BE2C (cell line): ENCODE results near the gene TP73.

ENCODE experiments used
- DNase-seq: peaks from one replicate; pipeline ENCODE4 v3.0.0-alpha.2; 2020
- H3K27me3 ChIP-seq: fragments of 250-450 bp; sonication (Bioruptor Pico); 2 replicates; pipeline ENCODE4 v1.5.1; 2020; ENCODE audit warnings: mild to moderate bottlenecking
- H3K36me3 ChIP-seq: fragments of 250-450 bp; sonication (Bioruptor Pico); 2 replicates; pipeline ENCODE4 v1.5.1; 2020; ENCODE audit warnings: mild to moderate bottlenecking
- H3K4me1 ChIP-seq: fragments of 250-450 bp; sonication (Bioruptor Pico); 2 replicates; pipeline ENCODE4 v1.5.1; 2020
- H3K4me3 ChIP-seq: 2 replicates; pipeline ENCODE4 v1.5.1; 2011; ENCODE audit warnings: low read depth, low read length
- H3K9me3 ChIP-seq: fragments of 250-450 bp; sonication (Bioruptor Pico); 2 replicates; pipeline ENCODE4 v1.5.1; 2020
- CTCF ChIP-seq: IDR thresholded peaks from 2 replicates; pipeline ENCODE4 v1.5.1; 2012; ENCODE audit warnings: mild to moderate bottlenecking, low read depth, low read length

TP73 gene

DNA sequence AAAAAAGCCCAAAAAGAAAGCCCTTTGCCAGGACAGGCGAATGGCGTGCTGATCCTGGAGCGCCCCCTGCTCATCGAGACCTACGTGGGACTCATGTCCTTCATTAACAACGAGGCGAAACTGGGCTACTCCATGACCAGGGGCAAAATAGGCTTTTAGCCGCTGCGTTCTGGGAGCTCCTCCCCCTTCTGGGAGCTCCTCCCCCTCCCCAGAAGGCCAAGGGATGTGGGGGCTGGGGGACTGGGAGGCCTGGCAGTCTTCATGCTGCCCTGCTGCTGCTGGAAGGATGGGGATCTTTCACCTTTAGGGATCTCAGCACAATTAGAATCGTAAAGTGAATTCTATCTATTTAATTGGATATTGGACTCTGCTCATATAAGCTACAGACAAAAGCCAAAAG is 23.9 kb upstream of the TP73 start:
- no peaks in the 10 kb centered on the region for H3K27me3 ChIP-seq
- TF ChIP-seq CTCF, result no peak
- no peaks in the 10 kb centered on the region for H3K9me3 ChIP-seq
- no peak for DNase-seq
- H3K36me3 ChIP-seq, result no peaks in the 10 kb centered on the region
- no peaks in the 10 kb centered on the region for H3K4me1 ChIP-seq
- H3K4me3 ChIP-seq, result no peak overlapping the region

- H3K36me3 ChIP-seq, result no peaks in the 10 kb centered on the region
These were observed 22.7 kb upstream of the TP73 start for GRCh38 chr1:3629561-3630160.

DNA sequence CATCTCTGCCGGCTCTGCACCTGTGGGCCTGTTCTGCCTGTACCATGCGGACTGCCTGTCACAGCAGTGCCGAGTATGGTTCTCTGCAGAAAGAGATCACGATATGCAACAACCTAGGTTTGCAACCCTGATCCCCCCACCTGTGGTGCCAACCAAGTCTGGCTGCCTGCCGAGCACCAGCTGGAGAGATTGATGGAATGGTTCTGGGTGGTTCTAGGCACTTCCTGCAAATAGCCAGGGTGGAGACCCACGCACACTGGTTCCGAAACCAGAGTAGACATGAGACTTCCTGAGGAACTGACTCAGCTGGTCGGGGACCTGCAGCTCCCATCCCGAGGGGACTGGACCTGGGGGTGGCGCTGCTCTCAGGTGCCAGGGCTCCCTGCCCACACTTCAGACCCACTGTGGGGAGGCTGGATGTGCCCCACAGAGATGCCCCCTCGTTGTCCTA is 22.1 kb upstream of the TP73 start:
- Histone ChIP-seq H3K9me3 (no peaks in the 10 kb centered on the region), H3K27me3 (no peaks in the 10 kb centered on the region), H3K4me3 (no peak overlapping the region), H3K36me3 (no peaks in the 10 kb centered on the region), H3K4me1 (no peaks in the 10 kb centered on the region)
- DNase-seq, result no peak
- no peak for TF ChIP-seq CTCF

More at GRCh38 chr1:3629561-3630160, 22.7 kb upstream of the TP73 start:
- no peaks in the 10 kb centered on the region for H3K27me3 ChIP-seq
- no peaks in the 10 kb centered on the region for H3K4me1 ChIP-seq
- no peaks in the 10 kb centered on the region for H3K9me3 ChIP-seq
- no peak overlapping the region for H3K4me3 ChIP-seq
- no peak for DNase-seq
- TF ChIP-seq CTCF, result no peak

- no peak for TF ChIP-seq CTCF
- H3K4me1 ChIP-seq, result no peaks in the 10 kb centered on the region
- no peak overlapping the region for H3K4me3 ChIP-seq
- H3K36me3 ChIP-seq, result no peaks in the 10 kb centered on the region
- no peak for DNase-seq
- H3K27me3 ChIP-seq, result no peaks in the 10 kb centered on the region
- no peaks in the 10 kb centered on the region for H3K9me3 ChIP-seq
These were observed 21.4 kb upstream of the TP73 start for GRCh38 chr1:3630914-3631313.

DNA sequence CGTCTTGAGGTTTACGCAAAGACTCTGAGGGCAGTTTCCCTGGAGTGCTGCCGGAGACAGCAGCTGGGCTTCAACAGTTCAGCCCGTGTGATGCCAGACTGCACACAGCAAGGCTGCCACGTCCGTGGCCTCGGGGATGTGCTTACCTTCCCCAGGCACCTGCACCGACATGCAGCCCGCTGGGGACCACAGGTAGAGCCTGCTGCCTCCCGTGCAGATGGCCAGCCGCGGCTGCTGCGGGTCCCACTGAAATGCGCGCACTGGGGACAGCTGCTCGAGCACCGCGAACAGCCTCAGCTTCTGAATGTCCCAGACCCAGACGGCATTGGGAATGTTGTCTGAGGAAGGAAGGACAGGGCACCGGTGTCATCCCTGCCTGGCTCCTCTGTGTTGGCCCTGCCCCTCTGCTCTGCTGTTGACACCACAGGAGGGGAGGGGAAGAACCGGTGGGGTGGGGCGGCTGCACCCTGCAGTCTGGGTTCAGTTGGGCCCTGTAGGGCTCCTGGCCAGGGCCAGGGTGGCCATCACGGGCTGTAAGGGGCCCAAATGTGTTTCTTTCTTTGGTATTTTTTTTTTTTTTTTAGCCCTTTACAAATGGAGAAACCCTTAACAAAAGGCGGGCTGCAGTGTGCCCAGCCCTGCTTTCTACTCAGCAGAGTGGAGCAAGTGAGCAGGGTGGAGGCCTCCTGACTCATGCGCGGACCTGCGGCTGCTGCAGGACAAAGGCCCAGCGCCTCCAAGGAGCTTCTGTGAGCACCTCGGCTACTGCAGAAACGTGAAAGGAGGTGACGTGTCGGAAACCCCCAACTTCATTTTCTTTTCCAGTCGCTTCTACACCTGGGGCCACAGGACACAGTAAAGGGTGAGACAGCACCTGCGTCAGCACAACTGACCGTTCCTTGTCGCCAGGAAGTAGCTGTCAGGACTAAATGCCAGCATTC is 20.7 kb upstream of the TP73 start:
- Histone ChIP-seq H3K27me3 (no peaks in the 10 kb centered on the region), H3K4me1 (no peaks in the 10 kb centered on the region), H3K9me3 (no peaks in the 10 kb centered on the region), H3K36me3 (no peaks in the 10 kb centered on the region; the same call in 1 of the 2 replicates), H3K4me3 (no peak overlapping the region)
- no peak for TF ChIP-seq CTCF
- DNase-seq, result no peak

GRCh38 chr1:3632298-3632697 is 20.0 kb upstream of the TP73 start:
- no peaks in the 10 kb centered on the region for H3K27me3 ChIP-seq
- no peaks in the 10 kb centered on the region; the same call in 1 of the 2 replicates for H3K36me3 ChIP-seq
- no peaks in the 10 kb centered on the region for H3K4me1 ChIP-seq
- TF ChIP-seq CTCF, result no peak
- no peaks in the 10 kb centered on the region for H3K9me3 ChIP-seq
- no peak overlapping the region for H3K4me3 ChIP-seq
- no peak for DNase-seq
